T1000 (cell line): Measurements from ENCODE around the gene CFTR.
"Not testable (repeated sequence)": the region's sequence is repeated elsewhere in the genome, so short reads cannot be mapped to it uniquely, and the experiment has no call there.

Experiments
- DNase-seq: peaks from one replicate; lab custom pipeline; 2025; ENCODE audit warnings: mixed read lengths; lab: John Stamatoyannopoulos, UW

The CFTR gene

DNA sequence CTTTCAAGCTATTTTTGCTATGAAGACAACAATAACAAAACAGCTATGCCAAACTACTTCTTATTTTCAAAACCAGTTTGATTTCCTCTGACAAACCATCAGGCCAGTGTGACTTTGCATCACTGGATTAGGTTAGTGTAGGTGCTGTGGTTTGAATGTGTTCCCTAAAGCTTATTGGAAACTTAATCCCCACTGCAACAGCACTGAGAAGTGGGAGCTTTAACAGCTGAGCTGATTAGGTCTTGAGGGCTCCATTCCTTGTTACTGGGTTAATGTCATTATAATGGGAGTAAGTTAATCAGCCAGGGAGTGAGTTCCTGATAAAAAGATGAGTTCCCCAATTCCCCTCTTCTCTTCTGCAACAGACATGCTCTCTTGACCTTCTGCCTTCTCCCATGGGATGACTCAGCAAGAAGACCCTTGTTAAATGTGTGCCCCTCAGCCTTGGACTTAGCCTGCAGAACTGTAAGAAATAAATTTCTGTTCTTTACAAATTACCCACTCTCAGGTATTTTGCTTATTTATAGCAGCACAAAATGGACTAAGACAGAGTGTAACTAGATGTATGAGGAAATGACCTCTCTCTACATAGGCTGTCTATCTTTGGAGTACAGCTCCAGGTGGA lies 206.6 kb downstream of the CFTR start:
- DNase-seq = no peak

DNA sequence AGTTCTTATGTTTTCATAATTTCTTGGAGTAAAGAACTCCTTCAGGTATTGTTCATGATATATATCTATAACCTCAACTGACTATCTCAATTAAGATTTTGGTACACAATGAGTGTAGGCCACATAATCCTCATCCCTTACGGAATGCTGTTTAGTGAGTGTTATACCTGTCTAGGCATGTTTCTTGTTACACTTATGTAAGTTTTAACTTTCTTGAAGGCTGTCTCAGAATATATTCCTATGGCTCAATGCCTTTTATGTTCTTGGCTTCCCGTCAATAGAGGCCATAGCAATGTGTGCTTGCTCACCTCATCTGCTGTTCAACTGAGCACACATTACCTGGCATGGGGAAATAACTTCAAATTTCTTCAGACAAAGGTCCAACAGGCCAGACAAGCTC lies 208.3 kb downstream of the CFTR start:
- no peak for DNase-seq

DNA sequence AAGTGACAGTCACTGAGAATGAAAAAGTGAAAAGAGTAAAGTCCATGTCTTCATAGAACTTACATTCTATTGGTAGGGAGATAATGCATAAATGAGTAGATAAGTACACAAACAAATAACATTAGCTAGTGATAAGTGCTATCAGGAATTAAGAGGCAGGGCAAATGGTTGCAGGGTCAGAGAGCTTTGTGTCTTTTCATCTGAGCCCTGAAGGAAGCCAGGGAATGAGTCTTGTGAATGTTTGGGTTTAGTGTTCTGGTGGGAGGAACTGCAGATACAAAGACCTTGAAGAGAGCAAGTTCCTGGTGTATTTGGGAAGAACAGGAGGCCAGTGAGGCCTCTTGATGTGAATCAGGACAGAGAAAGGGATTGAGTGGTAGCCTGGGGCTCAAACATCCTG lies 209.6 kb downstream of the CFTR start:
- DNase-seq = no peak

DNA sequence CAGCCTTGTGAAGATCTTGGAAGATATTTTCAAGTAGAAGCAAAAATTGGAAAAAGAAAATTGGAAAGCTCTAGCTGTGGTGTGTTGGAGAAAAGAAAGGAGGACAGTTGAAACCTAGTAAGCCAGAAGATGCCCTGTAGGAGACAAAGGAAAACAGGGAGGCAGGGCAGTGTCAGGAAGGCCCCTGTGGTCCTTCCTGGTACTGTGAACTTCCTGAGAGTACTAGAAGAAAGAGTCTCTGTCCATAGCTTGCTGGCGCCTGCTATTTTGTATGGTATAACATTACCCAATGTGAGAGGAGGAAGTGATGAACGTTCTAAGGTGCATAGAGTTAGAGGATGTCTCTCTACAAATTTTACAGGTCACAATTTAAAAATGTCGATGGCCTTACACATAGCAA lies 210.3 kb downstream of the CFTR start:
- DNase-seq = no peak

DNA sequence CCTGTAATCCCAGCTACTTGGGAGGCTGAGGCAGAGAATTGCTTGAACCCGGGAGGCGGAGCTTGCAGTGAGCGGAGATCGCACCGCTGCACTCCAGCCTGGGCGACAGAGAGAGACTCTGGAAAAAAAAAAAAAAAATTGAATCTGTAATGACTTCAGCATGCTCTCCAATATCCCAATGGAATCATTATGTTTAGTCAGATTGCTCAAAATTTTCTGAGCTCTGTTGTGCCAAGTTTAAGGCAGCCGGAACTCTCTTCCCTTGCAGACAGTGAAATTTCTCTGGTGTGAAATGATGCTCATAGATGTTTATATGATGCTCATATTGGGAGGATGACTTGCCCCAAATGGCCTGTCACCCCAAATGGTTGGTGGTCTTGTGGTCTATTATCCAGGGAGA lies 212.5 kb downstream of the CFTR start:
- DNase-seq = no peak

DNA sequence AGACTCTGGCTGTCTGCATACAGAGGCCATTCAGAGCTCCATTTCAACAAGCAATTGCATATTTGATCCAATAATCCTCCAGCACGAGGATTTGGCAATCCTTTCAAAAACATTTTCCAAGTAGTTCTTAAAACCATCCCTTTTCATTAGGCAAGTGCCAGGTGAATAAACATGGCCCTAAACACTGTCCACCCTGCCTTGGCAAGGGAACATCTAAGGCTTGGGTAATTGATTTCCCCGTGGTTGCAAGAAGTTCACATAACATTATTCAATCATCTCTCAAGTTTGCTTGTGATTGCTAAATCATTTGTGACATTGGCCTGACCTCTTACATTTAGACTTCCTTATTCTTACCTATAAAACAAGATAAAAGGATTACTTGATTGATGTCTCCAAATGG lies 218.2 kb downstream of the CFTR start:
- DNase-seq = no peak

DNA sequence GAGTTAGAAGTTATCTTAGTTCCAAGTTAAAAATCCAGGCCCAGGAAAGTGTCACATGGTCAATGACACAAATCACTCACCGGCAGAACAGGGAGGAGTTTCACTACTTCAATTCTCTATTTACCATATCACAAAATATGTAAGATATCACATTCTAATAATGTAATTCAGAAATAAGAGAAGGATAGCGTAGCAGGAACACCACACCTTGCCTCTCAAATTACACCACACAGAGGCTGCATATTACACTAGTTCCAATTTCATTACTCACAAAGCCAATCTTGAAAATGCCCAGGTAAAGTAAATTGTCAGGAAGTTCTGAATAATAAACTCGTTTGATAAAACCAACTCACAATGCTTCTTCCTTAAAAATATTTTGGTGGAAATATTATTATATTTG lies 224.2 kb downstream of the CFTR start:
- no peak for DNase-seq

DNA sequence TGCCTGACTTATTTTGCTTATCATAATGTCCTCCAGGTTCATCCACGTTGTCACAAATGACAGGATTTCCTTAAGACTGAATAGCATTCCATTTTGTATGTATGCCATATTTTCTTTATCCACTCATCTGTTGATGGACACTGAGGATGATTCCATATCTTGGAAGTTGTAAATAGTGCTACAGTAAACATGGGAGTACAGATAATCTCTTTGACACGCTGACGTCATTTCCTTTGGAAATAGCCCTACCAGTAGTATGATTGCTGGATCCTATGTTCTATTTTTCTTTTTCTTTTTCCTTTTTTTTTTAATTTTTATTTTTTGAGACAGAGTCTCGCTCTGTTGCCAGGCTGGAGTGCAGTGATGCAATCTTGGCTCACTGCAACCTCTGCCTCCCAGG lies 225.8 kb downstream of the CFTR start:
- DNase-seq = no peak

DNA sequence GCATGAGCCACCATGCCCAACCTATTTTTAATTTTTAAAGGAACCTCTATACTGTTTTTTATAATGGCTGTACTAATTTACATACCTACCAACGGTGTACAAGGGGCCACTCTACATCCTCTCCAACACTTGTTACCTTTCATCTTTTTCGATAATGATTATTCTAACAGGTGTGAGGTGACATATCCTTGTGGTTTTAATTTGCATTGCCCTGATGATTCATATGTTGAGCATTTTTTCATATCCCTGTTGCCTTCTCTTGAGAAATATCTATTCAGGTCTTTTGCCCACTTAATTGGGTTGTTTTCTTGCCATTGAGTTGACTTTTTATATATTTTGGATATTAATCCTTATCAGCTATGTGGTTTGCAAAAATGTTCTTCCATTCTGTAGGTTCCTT lies 226.4 kb downstream of the CFTR start:
- no peak for DNase-seq

DNA sequence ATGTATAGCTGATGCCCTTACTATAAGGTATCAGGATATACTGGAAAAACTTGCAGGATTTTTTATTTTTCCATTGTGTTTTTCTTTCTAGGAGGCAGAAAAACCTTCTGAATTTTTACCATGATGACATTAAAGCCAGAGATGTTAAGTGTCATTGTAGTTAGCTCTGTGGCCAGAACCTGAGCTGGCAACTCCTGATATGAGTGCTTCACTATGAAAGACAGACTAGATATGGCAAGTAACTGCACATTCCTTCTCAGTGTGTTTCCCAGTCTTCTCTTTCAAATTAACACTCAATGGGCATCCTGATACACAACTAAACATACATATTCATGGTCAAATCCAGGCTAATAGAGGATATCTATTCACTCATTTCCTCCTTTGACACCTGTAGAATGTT lies 227.3 kb downstream of the CFTR start:
- no peak for DNase-seq

DNA sequence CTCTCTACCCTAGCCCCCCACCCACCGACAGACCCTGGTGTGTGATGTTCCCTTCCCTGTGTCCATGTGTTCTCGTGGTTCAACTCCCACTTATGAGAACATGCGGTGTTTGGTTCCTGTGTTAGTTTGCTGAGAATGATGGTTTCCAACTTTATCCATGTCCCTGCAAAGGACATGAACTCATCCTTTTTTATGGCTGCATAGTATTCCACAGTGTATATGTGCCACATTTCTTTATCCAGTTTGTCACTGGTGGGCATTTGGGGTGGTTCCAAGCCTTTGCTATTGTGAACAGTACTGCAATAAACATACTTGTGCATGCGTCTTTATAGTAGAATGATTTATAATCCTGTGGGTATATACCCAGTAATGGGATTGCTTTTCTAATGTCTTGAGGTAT lies 228.3 kb downstream of the CFTR start:
- DNase-seq = not testable (repeated sequence)

DNA sequence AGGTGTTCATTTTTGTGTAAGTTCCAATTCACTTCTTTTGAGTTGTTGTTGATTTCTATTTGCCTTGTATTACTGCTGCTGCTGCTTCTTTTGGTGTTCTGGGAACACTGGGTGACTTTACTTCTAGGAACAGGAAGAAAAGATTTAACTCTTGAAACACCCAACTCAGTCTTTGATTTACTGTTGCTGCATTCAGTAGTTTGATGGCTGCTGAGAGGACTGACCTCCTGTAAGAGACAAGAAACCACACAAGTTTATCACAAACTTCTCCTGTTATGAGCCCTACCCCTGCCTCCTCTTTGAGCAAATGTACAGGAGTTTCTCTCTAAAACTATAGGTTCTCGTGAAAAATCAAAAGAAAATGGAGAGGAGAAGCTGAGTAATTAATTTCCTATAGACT lies 231.7 kb downstream of the CFTR start:
- no peak for DNase-seq

DNA sequence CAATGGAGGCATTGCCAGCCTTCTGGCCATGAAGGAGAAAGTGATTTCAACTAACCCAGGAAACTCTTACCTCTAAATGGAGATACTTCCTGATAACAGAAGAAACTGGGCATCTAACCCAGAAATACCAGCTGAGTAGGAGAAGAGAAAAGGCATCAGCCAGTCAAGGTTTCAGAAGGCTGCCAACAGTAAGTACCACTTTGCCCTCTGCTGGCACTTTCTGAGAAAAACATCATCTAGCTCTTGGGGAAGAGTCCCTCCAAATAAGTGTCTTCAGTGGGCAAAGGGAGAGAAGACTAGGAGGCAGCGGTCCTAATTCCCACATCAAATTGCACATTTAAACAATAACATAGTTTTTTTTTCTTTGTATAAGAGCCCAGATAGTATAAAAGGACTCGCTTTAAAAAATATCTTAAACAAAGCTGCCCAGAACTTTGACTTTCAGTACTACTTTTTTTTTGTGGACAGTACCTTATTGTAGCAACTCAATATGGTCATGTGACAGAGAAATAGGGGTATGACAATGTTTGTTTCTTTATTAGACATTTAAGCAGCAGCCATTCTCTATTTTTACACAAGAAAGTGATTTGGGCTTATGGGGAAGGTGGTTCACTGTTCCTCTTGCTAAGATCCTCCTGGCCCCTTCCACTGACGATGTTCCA lies 236.1 kb downstream of the CFTR start:
- no peak for DNase-seq

DNA sequence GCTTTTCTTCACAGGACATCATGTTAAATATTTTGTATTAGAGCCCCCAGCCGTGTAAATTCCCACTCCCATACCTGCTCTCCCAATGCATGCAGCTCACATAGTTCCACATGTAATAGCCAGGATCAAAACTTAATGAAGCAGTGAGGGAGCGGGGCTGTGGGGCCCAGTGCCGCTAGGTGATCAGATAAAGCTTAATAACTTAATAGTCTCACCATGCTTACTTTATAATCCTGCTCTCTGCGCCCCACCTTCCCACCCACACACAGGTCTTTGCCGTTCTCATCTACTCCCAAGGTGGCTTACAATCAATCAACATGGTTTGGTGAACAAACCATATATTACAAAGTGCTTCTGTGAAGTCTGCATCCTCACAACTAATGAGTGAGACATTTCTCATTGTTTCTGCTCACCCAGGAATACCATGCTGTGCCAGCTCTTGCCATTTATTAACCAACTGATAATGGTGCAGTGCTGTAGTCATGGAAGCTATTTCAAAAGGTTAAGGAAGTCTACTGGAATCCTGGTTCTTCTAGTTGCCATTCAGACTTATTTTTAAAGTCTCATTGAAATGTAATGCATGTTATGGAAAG lies 237.0 kb downstream of the CFTR start:
- no peak for DNase-seq

DNA sequence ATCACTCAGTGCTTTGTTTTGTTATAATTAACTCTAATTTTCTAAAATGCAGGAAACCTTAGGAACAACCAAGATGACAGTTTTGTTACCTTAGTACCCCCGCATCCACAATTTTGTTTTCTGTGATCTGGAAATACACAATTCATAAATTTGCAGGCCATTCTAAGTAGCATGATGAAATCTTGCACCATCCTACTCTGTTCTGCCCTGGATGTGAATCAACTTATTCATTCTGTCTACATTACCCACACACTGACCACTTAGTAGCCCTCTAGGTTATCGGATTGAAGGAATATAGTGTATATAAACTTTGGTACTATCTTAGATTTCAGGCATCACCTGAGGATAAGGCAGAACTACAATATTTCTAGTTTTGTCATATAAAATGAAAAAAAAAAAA lies 237.5 kb downstream of the CFTR start:
- no peak for DNase-seq
